HG03565 (cell line): ENCODE results near the gene CHPF2.

Experiments used
- ATAC-seq: cut with Tn5 transposase; IDR thresholded peaks from one replicate; pipeline ENCODE4 v1.9.1; 2021; ENCODE audit warnings: mild to moderate bottlenecking, moderate library complexity; ENCODE audit not compliant: unreplicated experiment

The CHPF2 gene

GRCh38 chr7:151244841-151245346 lies 12.6 kb downstream of the CHPF2 start:
- no peak for ATAC-seq

DNA sequence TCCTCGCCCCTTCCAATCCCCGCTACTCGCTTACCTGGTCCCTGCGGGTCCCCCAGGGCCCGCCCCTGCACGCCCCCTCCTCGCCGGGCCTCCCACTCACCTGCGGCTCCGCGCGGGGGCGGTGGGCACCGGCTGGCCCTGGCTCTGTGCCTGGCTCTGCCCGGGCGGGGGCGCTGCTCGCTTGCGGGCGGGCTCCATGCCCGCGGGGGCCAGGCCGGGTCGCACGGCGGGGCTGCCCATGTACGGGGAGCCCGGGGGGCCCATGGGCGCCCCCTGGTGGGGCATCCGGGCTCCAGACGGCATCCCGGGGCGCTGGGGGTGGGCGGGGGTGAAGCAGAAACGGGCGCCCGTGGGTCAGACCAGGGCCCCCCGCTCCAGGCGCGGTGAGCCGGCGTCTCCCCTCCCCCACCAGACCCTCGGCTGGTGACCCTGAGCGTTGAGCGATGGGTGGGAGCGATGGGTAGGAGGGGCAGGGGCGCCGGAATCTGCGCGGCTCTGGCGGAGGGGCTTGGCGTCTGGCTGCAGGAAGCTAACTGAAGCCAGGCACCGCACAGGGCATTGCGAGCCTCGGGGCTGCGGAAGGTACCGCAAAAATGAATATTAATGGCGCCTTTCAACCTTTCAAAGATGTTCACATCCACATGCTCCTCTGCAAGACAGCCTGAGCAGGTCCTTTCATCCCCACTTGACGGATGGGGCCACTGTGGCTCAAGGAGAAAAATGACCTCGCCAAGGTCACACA lies 13.2 kb downstream of the CHPF2 start:
- no peak for ATAC-seq

- no peak for ATAC-seq
These were observed 14.0 kb downstream of the CHPF2 start for GRCh38 chr7:151246102-151246850.

DNA sequence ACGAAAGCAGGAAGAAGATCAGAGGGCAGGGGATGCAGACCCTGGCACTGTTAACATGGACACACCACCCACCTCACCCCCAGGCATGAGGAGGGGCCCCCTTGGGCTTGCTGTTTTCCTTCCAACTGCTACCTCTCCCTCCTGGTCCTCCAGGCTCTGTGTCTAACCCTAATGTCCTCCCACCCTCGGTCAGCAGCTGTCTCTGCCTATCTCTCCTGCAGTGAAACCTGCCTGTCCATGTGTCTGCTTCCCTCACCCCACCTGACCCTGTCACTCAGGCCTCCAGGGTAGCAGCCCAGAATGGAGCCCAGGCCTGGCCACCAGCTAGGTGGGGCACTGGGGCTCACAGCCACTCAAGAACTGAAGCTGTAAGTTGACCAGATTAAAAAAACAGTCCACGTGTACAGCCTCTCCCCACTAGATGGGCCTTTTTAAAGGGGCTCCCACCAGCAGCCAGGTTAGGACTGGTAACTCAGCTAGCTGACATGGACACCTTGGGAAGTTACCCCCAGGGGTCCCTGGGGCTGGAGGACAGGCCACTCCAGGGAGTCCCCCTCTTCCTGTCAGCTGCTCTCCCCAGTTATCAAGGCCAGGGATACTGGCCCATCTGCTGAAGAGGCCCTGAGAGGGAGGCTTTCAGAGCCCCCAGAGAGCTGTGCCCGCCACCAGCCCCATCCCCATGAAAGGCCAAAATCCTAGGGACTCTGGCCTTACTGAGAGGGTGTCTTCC lies 14.7 kb downstream of the CHPF2 start:
- ATAC-seq, result no peak

GRCh38 chr7:151247611-151248345 lies 15.5 kb downstream of the CHPF2 start:
- ATAC-seq, result no peak

- no peak for ATAC-seq
These were observed 16.2 kb downstream of the CHPF2 start, which contains the start of gene SMARCD3 for GRCh38 chr7:151248346-151249033. Gene SMARCD3 (minus strand): TSS chr7:151248694. CDS start chr7:151248562, 132 bp downstream.

GRCh38 chr7:151249034-151249731 lies 16.9 kb downstream of the CHPF2 start:
- ATAC-seq, result no peak

GRCh38 chr7:151249732-151250072 lies 17.4 kb downstream of the CHPF2 start:
- no peak for ATAC-seq

GRCh38 chr7:151250181-151251132 lies 18.2 kb downstream of the CHPF2 start:
- no peak for ATAC-seq

- ATAC-seq, result no peak
These were observed 19.0 kb downstream of the CHPF2 start for GRCh38 chr7:151251328-151251688.

DNA sequence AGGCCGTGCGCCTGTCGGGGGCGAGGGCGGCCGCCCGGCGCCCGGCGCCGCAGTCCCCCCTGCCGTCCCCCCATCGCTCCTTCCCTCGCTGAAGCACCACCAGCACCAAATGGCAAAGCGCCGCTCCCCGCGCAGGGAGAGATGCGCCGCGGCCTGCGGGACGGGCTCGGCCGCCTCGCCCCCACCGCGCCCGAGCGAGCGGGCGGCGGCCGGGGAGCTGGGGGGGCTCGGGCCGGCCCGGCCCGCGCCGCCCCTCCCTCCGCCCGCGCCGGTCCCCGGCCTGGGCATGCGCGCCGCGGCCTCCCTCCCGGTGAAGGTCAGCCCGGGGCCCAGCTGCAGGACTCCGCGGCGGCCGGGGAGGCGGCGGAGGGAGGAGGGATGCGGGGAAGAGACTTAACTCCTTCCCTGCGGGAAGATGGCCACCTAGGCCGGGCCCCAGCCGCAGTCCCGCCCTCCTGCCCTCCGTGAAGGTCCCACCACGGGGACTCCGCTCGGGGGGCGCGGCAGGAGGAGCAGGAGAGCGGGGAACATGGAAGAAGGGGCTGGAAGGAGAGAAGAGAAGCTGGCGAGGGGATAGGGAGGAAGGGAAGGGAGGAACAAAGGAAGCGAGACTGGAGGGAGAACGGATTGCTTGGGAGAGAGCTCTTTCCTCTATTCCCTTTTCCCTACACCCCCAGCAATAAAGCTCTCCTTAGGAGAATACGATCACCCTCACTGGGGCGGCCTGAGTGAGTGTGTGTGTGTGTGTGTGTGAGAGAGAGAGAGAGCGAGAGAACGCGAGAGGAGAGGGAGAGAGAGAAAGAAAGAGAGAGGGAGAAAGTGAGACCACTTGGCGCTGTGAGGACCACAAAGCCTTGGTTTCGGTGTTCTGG lies 19.6 kb downstream of the CHPF2 start:
- no peak for ATAC-seq

- ATAC-seq, result no peak
These were observed 20.2 kb downstream of the CHPF2 start for GRCh38 chr7:151252561-151252835.

- ATAC-seq, result no peak
These were observed 20.9 kb downstream of the CHPF2 start for GRCh38 chr7:151252961-151253711.

DNA sequence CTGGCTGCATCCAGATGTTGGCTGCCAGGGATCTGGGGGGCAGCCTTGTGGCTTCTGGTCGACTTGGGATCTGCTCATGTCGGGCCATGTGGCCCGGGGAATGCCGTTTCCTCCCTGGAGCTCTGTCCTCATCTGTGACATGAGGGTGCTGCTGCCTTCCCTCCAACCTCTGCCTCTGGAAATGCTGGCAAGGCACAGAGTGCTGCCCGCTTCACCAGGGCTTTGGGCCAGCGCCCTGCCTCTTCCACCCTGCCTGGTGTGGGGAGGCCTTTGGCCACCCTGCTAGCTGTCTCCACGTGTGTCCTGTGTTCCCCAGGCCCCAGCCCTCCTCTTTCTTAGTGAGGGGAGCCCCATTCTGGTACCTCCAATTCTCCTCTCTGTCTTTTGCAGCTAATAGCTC lies 22.0 kb downstream of the CHPF2 start:
- no peak for ATAC-seq

DNA sequence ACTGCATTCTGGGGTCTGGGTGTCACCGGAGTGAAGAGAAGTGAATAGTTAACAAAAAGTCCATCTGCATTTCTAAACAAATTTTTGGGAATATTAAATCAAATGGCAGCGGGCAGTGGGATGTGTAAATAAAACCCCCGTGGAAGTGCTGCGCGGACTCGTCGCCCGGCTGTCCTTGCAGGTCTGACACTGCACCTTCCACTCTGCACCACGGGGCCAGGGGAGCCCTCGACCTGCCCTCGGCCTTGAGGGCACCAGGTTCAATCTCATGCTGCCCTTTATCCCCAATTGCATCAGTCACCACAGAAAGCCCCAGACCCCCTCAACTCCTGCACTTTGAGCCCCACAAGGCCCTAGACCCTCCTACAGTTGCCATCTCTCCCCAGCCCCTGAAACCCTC lies 22.6 kb downstream of the CHPF2 start:
- no peak for ATAC-seq

DNA sequence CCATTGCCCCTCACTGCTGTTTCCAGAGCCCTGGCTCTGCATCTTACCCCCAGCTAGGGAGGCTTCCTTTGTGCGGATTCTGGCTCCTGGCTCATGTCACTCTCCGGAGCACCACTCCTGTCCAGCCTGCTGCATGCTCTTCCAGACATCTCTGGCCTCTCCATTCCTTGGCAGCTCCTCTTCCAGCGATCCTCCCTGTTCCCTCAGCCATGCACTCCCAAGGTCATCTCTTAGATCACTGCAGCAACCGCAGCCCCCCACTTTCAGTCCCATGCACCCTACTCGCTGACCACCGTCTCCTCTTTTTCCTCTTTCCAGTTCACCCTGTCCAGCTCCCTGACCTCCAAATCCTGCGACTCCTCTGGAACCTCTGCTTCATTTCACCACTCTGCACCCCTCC lies 23.1 kb downstream of the CHPF2 start:
- ATAC-seq, result no peak

DNA sequence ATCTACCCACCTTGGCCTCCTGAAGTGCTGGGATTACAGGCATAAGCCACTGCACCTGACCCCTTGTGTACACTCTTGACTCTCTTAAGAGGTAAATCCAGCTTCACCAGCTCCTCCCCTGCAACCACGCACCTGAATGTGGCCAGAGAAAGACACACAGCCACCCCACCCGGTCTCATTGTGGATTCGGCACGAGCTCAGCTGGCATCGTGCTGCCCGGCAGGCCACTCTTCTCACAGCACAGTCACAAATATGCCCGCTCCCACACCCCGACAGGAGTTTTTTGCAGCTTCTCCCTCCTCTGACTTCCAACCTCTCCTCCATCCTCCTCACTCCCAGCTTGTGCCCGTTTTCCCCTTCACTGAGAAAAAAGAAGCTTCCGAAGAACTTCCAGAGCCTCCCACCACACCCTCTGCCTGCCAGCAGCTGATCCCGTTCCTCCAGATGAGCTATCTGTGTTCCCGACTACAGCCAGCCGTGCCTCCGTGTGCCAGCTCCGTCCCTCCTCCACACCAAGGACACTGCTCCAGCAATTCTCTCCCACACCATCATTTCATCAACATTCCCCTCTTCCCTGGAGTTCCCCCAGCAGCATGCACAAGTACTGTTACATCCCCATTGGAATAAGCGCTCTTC lies 24.2 kb downstream of the CHPF2 start:
- ATAC-seq, result no peak
